K562 (cell line): ENCODE measurements around the gene NTNG1. TPM values are rescaled to one million over a fixed set of nuclear protein-coding genes. Genes with fewer than 3 reads are reported as not detected.

Experiments
- ATAC-seq: fragments of 200-7000 bp; cut with Tn5 transposase; 3 replicates; pipeline ENCODE4 v1.9.1; 2020; ENCODE audit warnings: moderate library complexity
- BruUV-seq: library from RNA; stranded (reverse); fragments of 400-500 nt; replicated peaks from 2 replicates; lab custom pipeline; 2021; lab: Mats Ljungman, UMichigan
- CTCF ChIA-PET: fragments of 300-600 bp; formaldehyde crosslinking; extraction: SDS; loops from one replicate; lab custom pipeline; 2021; ENCODE audit warnings: low intra/inter-chr PET ratio; lab: Yijun Ruan, JAX
- POLR2A ChIA-PET: fragments of 300-600, 350-650 bp; sonication (Branson Sonifier 250); formaldehyde crosslinking; extraction: SDS; loops from one replicate; lab custom pipeline; 2021; ENCODE audit warnings: antibody characterized with exemption, inconsistent platforms; lab: Yijun Ruan, JAX
- DNase-seq, 4 experiments: peaks; one replicate each; pipeline versions ENCODE4 v3.0.0 to v3.0.0-alpha.2; 2011 to 2018; ENCODE audit warnings: low spot score in 3 of 4, mixed read lengths in 3 of 4; ENCODE audit errors: extremely low read depth in 1 of 4
- FAIRE-seq: peaks from 2 replicates; lab custom pipeline; 2011; peaks lifted over from hg19 to GRCh38; lab: Jason Lieb, UNC
- H2AFZ ChIP-seq: 2 replicates; pipeline ENCODE4 v1.6.0; 2011; ENCODE audit warnings: low read depth, low read length, control low read depth, inconsistent platforms
- H3K27ac ChIP-seq: fragments of 200-600 bp; 3 replicates; pipeline ENCODE4 v1.8.0; 2011; ENCODE audit warnings: low read depth, mild to moderate bottlenecking, control low read depth, inconsistent platforms, low read length, moderate library complexity, mixed read lengths; ENCODE audit errors: extremely low read depth
- H3K27me3 ChIP-seq, 2 experiments: fragments of 300-600 bp in 1 of 2; 2 replicates in 1 of 2; 3 replicates in 1 of 2; pipeline versions ENCODE4 v1.6.0 to v1.8.0; 2011; ENCODE audit warnings: inconsistent platforms in 2 of 2, low read length in 2 of 2, mild to moderate bottlenecking in 1 of 2, mixed read lengths in 1 of 2, moderate library complexity in 1 of 2; ENCODE audit not compliant: control insufficient read depth in 2 of 2, insufficient read depth in 2 of 2
- H3K36me3 ChIP-seq: fragments of 300-600 bp; 3 replicates; pipeline ENCODE4 v1.8.0; 2011; ENCODE audit warnings: mild to moderate bottlenecking, low read length, inconsistent platforms; ENCODE audit not compliant: control insufficient read depth, insufficient read depth
- H3K4me1 ChIP-seq, 2 experiments: fragments of 200-600 bp in 1 of 2; replicated peaks in 1 of 2; 2 replicates in 1 of 2; 3 replicates in 1 of 2; pipeline versions ENCODE4 v1.5.1 to v1.8.0; 2011; ENCODE audit warnings: inconsistent platforms in 2 of 2, low read length in 2 of 2, mild to moderate bottlenecking in 1 of 2, mixed read lengths in 1 of 2, moderate library complexity in 1 of 2; ENCODE audit not compliant: control insufficient read depth in 2 of 2, insufficient read depth in 2 of 2
- H3K4me2 ChIP-seq: 2 replicates; pipeline ENCODE4 v1.6.1; 2011; ENCODE audit warnings: low read length, control low read depth, inconsistent platforms, mixed read lengths; ENCODE audit not compliant: insufficient read depth
- H3K4me3 ChIP-seq: fragments of 200-600 bp; sonication (generic), shearing (Covaris generic); 2 replicates; pipeline ENCODE4 v1.5.1; 2016; ENCODE audit warnings: control low read depth, inconsistent platforms
- H3K79me2 ChIP-seq: fragments of 200-600 bp; 3 replicates; pipeline ENCODE4 v1.8.0; 2011; ENCODE audit warnings: low read length, inconsistent platforms; ENCODE audit not compliant: control insufficient read depth, insufficient read depth
- H3K9ac ChIP-seq, 2 experiments: 2 replicates each; pipeline versions ENCODE4 v1.6.0 to v1.6.1; 2011; ENCODE audit warnings: low read depth in 2 of 2, low read length in 2 of 2, control low read depth in 1 of 2, inconsistent platforms in 1 of 2, mild to moderate bottlenecking in 1 of 2, mixed read lengths in 1 of 2; ENCODE audit not compliant: insufficient read depth in 1 of 2
- H3K9me1 ChIP-seq: one replicate; pipeline ENCODE4 v1.6.0; 2011; ENCODE audit warnings: inconsistent platforms, mild to moderate bottlenecking, low read length, moderate library complexity; ENCODE audit not compliant: control insufficient read depth, insufficient read depth
- H3K9me3 ChIP-seq: replicated peaks from 2 replicates; pipeline ENCODE4 v1.5.1; 2011; ENCODE audit warnings: low read depth, low read length, inconsistent platforms; ENCODE audit not compliant: control insufficient read depth, insufficient read depth
- H4K20me1 ChIP-seq: replicated peaks from 2 replicates; pipeline ENCODE4 v1.6.1; 2011; ENCODE audit warnings: low read length, inconsistent platforms, mixed read lengths; ENCODE audit not compliant: control insufficient read depth, insufficient read depth
- EGR1 ChIP-seq: fragments of 450-650 bp; conservative IDR thresholded peaks from 2 replicates; pipeline ENCODE4 v1.6.1; 2017; ENCODE audit warnings: mild to moderate bottlenecking
- GTF2E2 ChIP-seq: fragments of 200-800 bp; sonication (Bioruptor generic); IDR thresholded peaks from 2 replicates; pipeline ENCODE4 v1.6.1; 2016; ENCODE audit warnings: missing genetic modification characterization, missing compliant biosample characterization
- SNIP1 ChIP-seq: fragments of 450-650 bp; IDR thresholded peaks from 2 replicates; pipeline ENCODE4 v1.7.1; 2017; ENCODE audit warnings: low read depth, mild to moderate bottlenecking
- ZBTB1 ChIP-seq: sonication (generic); formaldehyde crosslinking; IDR thresholded peaks from 2 replicates; pipeline ENCODE4 v1.8.1; 2023; ENCODE audit warnings: missing genetic modification reagents, low read depth, mild to moderate bottlenecking, borderline replicate concordance
- ZC3H11A ChIP-seq: IDR thresholded peaks from 2 replicates; pipeline ENCODE4 v1.6.1; 2012; ENCODE audit warnings: low read depth, low read length, improper control_type of control experiment
- ZFX ChIP-seq: sonication (generic); formaldehyde crosslinking; IDR thresholded peaks from 2 replicates; pipeline ENCODE4 v1.8.0; 2022; ENCODE audit warnings: mild to moderate bottlenecking, missing genetic modification reagents, moderate library complexity
- ZKSCAN1 ChIP-seq: fragments of 150-350 bp; IDR thresholded peaks from 2 replicates; pipeline ENCODE4 v1.6.1; 2016; ENCODE audit warnings: low read depth, low read length
- ZNF184 ChIP-seq: sonication (generic); formaldehyde crosslinking; IDR thresholded peaks from 2 replicates; pipeline ENCODE4 v1.5.0; 2020; ENCODE audit warnings: missing genetic modification reagents
- ZNF384 ChIP-seq: IDR thresholded peaks from 2 replicates; pipeline ENCODE4 v1.6.1; 2012; ENCODE audit warnings: low read depth, low read length, improper control_type of control experiment
- ZNF77 ChIP-seq: fragments of 250-450 bp; sonication (Bioruptor Pico); IDR thresholded peaks from 2 replicates; pipeline ENCODE4 v1.5.0; 2020
- WGBS: fragments of 100-300 bp; shearing (Covaris generic); methylation state at CpG from one replicate; pipeline ENCODE4 v1.1.6; 2016; ENCODE audit warnings: low coverage, mixed read lengths; ENCODE audit not compliant: insufficient coverage; ENCODE audit errors: missing lambda C conversion rate; 5-methylcytosine and 5-hydroxymethylcytosine counted together
- in situ Hi-C: fragments of 300-500 bp; cut with MboI; formaldehyde crosslinking; loops from 4 replicates; pipeline ENCODE4 v1.15.0; 2018; ENCODE audit warnings: inconsistent platforms, mixed read lengths
- intact Hi-C: fragments of 100-400 bp; cut with micrococcal nuclease; formaldehyde crosslinking; loops from 2 replicates; pipeline ENCODE4 v1.14.2; 2022
- polyA plus RNA-seq, 8 experiments: library from polyadenylated mRNA; depleted of rRNA in 4 of 8; stranded (reverse) in 5 of 8; unstranded in 3 of 8; fragments of >200 nt; fragmentation: Nextera tagmentation in 2 of 8; fragmentation: Illumina TruSeq in 1 of 8; extraction: Ambion mirVana in 2 of 8; extraction: Trizol in 1 of 8; gene quantifications; 2 replicates each; pipeline versions ENCODE4 v1.2.1 to v1.2.3, GENCODE V29; 2011 to 2014; ENCODE audit warnings: inconsistent platforms in 1 of 8, missing spikeins in 1 of 8
- total RNA-seq, 7 experiments: library from RNA; depleted of rRNA in 6 of 7; stranded (reverse); fragments of >200 nt in 6 of 7; fragmentation: Illumina TruSeq in 2 of 7; extraction: Trizol in 2 of 7; gene quantifications; 2 replicates each; pipeline versions ENCODE4 v1.2.1 to v1.2.3, GENCODE V29; 2011 to 2021; ENCODE audit warnings: low replicate concordance in 1 of 7

NTNG1 gene
- total and polyA plus RNA-seq, 9 of the 15 experiments (the other 6 are each of a cell fraction or from before 2014, with no cell fraction given) = not detected

DNA sequence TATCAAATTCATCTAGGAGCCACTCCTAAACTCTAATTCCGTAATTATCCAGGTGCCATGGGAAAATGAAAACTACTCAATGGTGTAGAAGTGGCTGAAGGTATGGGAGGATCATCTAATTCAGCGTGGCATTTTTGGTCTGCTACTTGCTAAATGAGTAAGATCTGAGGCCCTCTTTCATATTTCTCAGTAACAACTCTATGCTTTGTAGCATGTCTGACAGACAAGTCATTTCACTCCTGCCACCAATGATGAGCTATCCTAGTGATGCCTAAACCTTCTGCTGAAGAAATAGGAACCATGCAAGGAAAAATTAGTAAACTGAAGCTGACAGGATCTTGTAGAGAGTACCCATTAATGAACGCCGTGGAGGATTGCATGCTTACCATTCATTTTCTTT, 145.3 kb downstream of the NTNG1 start:
- FAIRE-seq (no peak), ATAC-seq (no peak), DNase-seq (no peak)
- Histone ChIP-seq H3K4me2 (no peak overlapping the region), H3K79me2 (no peaks in the 10 kb centered on the region), H2AFZ (no peak overlapping the region), H3K9me3 (peaks cover 4% of the 10 kb centered on the region; the same call in 1 of the 2 replicates), H3K4me3 (no peak overlapping the region), H3K27me3 (no peaks in the 10 kb centered on the region), H3K9ac (no peak overlapping the region), H4K20me1 (no peaks in the 10 kb centered on the region), H3K4me1 (no peaks in the 10 kb centered on the region), H3K9me1 (no peaks in the 10 kb centered on the region), H3K36me3 (no peaks in the 10 kb centered on the region), H3K27ac (no peak overlapping the region)
- intact Hi-C loops = no loop called here
- in situ Hi-C loops = no loop called here
- no TSS peak for BruUV-seq
- WGBS = 1% methylated on average over 4 of the region's 4 CpGs
- TF ChIP-seq GTF2E2 (tag) = no peak
- TF ChIP-seq ZNF384 = no peak
- no peak for TF ChIP-seq SNIP1
- no peak for TF ChIP-seq ZBTB1 (CRISPR knock-in tag)
- no peak for TF ChIP-seq EGR1
- TF ChIP-seq ZFX (CRISPR knock-in tag) = no peak
- TF ChIP-seq ZKSCAN1 = no peak
- no peak for TF ChIP-seq ZNF77 (CRISPR knock-in tag)
- TF ChIP-seq ZNF184 (CRISPR knock-in tag) = no peak
- no peak for TF ChIP-seq ZC3H11A
- ChIA-PET POLR2A (no interaction called here), CTCF (no interaction called here)
